Measurements from ENCODE around the gene SGTA. TPM values are rescaled to one million over a fixed set of nuclear protein-coding genes. Genes with fewer than 3 reads are reported as not detected.

SGTA gene, protein sequence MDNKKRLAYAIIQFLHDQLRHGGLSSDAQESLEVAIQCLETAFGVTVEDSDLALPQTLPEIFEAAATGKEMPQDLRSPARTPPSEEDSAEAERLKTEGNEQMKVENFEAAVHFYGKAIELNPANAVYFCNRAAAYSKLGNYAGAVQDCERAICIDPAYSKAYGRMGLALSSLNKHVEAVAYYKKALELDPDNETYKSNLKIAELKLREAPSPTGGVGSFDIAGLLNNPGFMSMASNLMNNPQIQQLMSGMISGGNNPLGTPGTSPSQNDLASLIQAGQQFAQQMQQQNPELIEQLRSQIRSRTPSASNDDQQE
- 47.0 and 53.6 TPM in 2 replicates for total RNA-seq

GRCh38 chr19:2782936-2783780 lies at the start of gene SGTA:
TSS of gene SGTA (minus strand) at chr19:2783273. CDS start at chr19:2769068, 14,205 bp downstream.

DNA sequence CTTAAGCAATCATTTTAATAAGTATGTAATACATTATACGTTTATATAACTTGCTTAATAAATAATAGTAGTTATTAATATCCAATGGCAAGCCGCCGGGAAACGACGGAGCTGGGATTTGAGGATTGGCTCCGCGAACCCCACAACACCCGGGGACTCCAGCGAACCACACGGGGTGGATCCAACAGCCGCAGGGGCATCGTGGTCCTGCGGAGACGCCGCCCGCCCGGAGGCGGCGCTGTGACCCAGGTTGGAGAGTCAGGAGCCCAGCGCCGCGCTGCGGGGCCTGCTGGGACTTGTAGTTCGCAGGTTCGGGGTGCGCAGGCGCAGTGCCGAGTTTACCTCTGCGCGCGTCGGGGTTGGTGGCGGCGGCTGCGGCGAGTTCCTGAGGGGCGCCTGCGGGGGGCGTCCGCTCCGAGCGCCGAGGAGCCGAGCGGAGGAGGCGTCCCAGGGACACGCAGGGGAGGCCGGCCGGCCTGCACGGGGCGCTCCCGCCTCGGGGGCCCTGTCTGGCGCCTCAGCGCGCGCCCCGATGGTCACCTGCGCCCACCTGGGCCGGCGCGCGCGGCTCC lies 36.6 kb upstream of the SGTA start, which contains the start of gene ZNF554:
TSS of gene ZNF554 (plus strand) at position 329 of the 572 bp plus-strand sequence. CDS start at position 533, 204 bp downstream.

GRCh38 chr19:2785244-2785997 lies 2.3 kb upstream of the SGTA start, which contains the start of gene THOP1:
TSS of gene THOP1 (plus strand) at chr19:2785503. CDS start at chr19:2785663, 160 bp downstream.

DNA sequence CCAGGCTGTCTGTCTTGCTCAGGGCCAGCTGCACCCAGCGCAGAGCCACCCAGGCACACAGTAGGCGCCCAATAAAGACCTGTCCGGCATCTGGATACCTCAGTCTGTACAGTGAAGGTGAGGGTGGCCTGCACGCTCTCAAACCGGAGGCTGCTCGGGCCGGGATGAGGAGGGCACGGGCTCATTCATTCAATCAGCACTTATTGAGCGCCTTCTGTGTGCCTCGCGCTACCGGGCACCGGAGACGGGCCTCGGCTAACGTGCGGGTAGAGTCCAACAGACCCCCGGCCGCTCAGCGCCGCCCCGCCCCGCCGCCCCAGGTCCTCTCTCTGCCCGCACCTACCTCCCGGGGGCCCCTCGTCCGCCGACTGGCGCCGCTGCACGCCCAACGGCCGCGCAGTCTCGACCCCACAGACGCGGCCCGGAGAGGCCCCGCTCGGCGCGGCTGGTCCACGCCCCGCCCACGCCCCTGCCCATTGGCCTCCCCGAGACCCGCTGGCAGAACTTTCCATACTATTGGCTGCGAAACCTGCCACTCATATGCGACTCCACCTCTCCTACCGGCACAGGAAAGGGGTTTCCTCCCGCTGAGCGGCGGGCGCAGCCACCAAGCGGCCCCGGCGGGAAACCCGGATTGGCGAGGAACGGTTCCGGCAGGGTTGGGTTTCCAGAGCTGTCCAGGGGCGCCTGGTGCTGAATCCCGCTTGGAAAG lies 43.3 kb downstream of the SGTA start, which contains the start of gene SLC39A3:
TSS of gene SLC39A3 (minus strand) at position 416 of the 712 bp plus-strand sequence. CDS start 2,760 bp downstream, outside the sequence.

DNA sequence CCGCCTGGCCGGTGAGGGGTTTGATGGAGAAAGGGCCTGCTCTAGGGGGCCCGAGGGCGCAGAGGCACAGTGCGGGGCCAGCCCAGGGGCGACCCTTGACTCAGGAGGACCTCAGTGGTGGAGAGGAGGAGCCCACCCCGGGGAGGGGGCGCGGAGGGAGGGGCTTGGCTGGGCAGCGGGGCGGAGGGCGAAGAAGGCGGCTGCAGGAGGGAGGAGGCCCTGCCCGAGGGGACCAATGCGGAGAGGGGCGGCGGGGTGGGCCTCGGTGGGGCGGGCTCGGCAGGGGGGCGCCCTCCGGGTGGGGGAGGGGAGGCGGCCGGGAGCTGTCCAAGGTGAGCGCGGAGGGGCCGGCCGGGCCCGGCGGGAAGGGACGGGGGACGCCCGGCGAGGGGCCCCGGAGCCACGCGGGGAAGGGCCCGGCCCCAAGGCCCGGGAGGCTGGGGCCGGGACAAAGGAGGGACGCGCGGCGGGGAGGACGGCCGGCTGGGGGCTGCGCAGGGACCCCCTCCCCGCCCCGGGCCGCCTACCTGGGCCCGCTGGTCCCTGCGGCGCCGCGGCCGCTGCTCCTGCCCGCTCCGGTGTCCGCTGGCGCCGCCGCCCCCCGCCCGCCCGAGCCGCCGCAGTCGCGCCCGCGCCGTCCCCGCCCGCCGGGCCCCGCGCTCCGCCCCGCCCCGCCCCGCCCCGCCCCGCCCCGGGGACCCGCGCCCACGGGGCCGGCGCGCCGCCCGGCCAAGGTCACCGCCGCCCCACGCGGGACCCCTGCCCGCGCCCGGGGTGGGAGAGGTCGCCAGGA lies 62.1 kb downstream of the SGTA start, which contains the start of gene DIRAS1:
TSS of gene DIRAS1 (minus strand) at position 596 of the 793 bp plus-strand sequence. CDS start 3,566 bp downstream, outside the sequence.

Other genes with a start within 250 kb of the SGTA start
- under 0.01 TPM in 2 replicates for gene GNG7, start 80.6 kb downstream of the SGTA start, total RNA-seq
- 0.78 and 3.7 TPM in 2 replicates for gene DIRAS1, start 61.9 kb downstream of the SGTA start, total RNA-seq
- gene SLC39A3, start 43.3 kb downstream of the SGTA start, total RNA-seq, result 23.1 and 28.7 TPM in 2 replicates
- 117 and 131 TPM in 2 replicates for gene THOP1, start 2.2 kb upstream of the SGTA start, total RNA-seq
- gene ZNF554, start 36.6 kb upstream of the SGTA start, total RNA-seq, result 1.6 and 2.9 TPM in 2 replicates
- gene ZNF555, start 58.2 kb upstream of the SGTA start, total RNA-seq, result 4.0 and 4.3 TPM in 2 replicates
- not detected in 2 replicates for gene ZNF556, start 84.1 kb upstream of the SGTA start, total RNA-seq
- gene ZNF57, start 117.7 kb upstream of the SGTA start, total RNA-seq, result 4.4 and 5.1 TPM in 2 replicates
- gene ZNF77, start 161.7 kb upstream of the SGTA start, total RNA-seq, result 3.3 and 4.1 TPM in 2 replicates
- 0.73 TPM in 1 of 2 replicates, not detected in the other for gene TLE6, start 194.3 kb upstream of the SGTA start, total RNA-seq
- 0.39 and 1.5 TPM in 2 replicates for gene TLE2, start 246.0 kb upstream of the SGTA start, total RNA-seq